Mammary epithelial cell (primary cell): Measurements from ENCODE around the gene C1QC.

Experiments
- EZH2 ChIP-seq: IDR thresholded peaks from 2 replicates; pipeline ENCODE4 v1.6.1; 2012; ENCODE audit warnings: low read length, inconsistent platforms, borderline replicate concordance
- TF ChIP-seq, protein P1 (sequence below), 2 donors: IDR thresholded peaks in 1 of 2; conservative IDR thresholded peaks in 1 of 2; 2 replicates each; pipeline ENCODE4 v1.5.1; 2011 to 2012; ENCODE audit warnings: inconsistent platforms in 2 of 2, low read length in 2 of 2, mild to moderate bottlenecking in 2 of 2, control low read depth in 1 of 2, low read depth in 1 of 2; ENCODE audit not compliant: insufficient read depth in 1 of 2; ENCODE audit errors: extremely low read depth in 1 of 2

GRCh38 chr1:22636927-22637326 is 6.5 kb upstream of the C1QC start:
- TF ChIP-seq, protein P1, sequence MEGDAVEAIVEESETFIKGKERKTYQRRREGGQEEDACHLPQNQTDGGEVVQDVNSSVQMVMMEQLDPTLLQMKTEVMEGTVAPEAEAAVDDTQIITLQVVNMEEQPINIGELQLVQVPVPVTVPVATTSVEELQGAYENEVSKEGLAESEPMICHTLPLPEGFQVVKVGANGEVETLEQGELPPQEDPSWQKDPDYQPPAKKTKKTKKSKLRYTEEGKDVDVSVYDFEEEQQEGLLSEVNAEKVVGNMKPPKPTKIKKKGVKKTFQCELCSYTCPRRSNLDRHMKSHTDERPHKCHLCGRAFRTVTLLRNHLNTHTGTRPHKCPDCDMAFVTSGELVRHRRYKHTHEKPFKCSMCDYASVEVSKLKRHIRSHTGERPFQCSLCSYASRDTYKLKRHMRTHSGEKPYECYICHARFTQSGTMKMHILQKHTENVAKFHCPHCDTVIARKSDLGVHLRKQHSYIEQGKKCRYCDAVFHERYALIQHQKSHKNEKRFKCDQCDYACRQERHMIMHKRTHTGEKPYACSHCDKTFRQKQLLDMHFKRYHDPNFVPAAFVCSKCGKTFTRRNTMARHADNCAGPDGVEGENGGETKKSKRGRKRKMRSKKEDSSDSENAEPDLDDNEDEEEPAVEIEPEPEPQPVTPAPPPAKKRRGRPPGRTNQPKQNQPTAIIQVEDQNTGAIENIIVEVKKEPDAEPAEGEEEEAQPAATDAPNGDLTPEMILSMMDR (conservative IDR thresholded peaks at IDR 0.05 in 1 of 2, IDR thresholded peaks at IDR 0.05 in 1 of 2; ENCODE audit: extremely low read depth in 1 of 2, insufficient read depth in 1 of 2, low read depth in 1 of 2, low read length in 2 of 2), result no peak
- no peak for TF ChIP-seq EZH2
